Calu3 (cell line): ENCODE data around the gene ZFAND5. TPM values are rescaled to one million over a fixed set of nuclear protein-coding genes. Genes with fewer than 3 reads are reported as not detected.

Experiments
- BruUV-seq: library from RNA; stranded (reverse); fragments of 400-500 nt; replicated peaks from 2 replicates; lab custom pipeline; 2021; lab: Mats Ljungman, UMichigan
- CTCF ChIA-PET: fragments of 300-600 bp; sonication (Branson Sonifier 250); formaldehyde crosslinking; loops from one replicate; lab custom pipeline; 2022; ENCODE audit warnings: antibody characterized with exemption; lab: Charles Lee
- DNase-seq: peaks from one replicate; pipeline ENCODE4 v3.0.0; 2022
- H3K27ac Mint-ChIP-seq: one replicate; pipeline ENCODE4 v1.8.0; 2022; ENCODE audit warnings: mixed read lengths; ENCODE audit not compliant: unreplicated experiment
- H3K27me3 Mint-ChIP-seq: one replicate; pipeline ENCODE4 v1.8.0; 2022; ENCODE audit warnings: mixed read lengths; ENCODE audit not compliant: unreplicated experiment
- H3K36me3 Mint-ChIP-seq: one replicate; pipeline ENCODE4 v1.8.0; 2022; ENCODE audit warnings: mild to moderate bottlenecking, moderate library complexity, mixed read lengths; ENCODE audit not compliant: insufficient read depth, unreplicated experiment
- H3K4me1 Mint-ChIP-seq: one replicate; pipeline ENCODE4 v1.8.0; 2022; ENCODE audit warnings: mild to moderate bottlenecking, low read depth, mixed read lengths; ENCODE audit not compliant: unreplicated experiment
- H3K4me3 Mint-ChIP-seq: one replicate; pipeline ENCODE4 v1.8.0; 2022; ENCODE audit warnings: mild to moderate bottlenecking, low read depth, moderate library complexity, mixed read lengths; ENCODE audit not compliant: unreplicated experiment
- H3K9me3 Mint-ChIP-seq: one replicate; pipeline ENCODE4 v1.8.0; 2022; ENCODE audit warnings: low read depth, mixed read lengths; ENCODE audit not compliant: unreplicated experiment
- CTCF ChIP-seq: fragments of 200-600 bp; IDR thresholded peaks from one replicate; pipeline ENCODE4 v1.8.0; 2022; ENCODE audit warnings: antibody characterized with exemption; ENCODE audit not compliant: unreplicated experiment
- intact Hi-C: fragments of 100-400 bp; cut with micrococcal nuclease; formaldehyde crosslinking; loops from one replicate; pipeline ENCODE4 v1.10.0; 2022; ENCODE audit not compliant: unreplicated experiment
- total RNA-seq: library from RNA; stranded (reverse); gene quantifications from 2 replicates; pipeline ENCODE4 v1.2.3, GENCODE V29; 2022

ZFAND5 gene
- total RNA-seq, 1 experiment from 2014 or later = 115 TPM

- no peaks in the 10 kb centered on the region for H3K9me3 Mint-ChIP-seq
Measured at GRCh38 chr9:72384710-72385485, 19.9 kb upstream of the ZFAND5 start.

GRCh38 chr9:72383978-72384709, 19.1 kb upstream of the ZFAND5 start:
- Mint-ChIP-seq H3K4me3 (no peak overlapping the region), H3K27me3 (no peaks in the 10 kb centered on the region), H3K9me3 (no peaks in the 10 kb centered on the region), H3K27ac (no peak overlapping the region), H3K36me3 (peaks cover 5% of the 10 kb centered on the region), H3K4me1 (no peaks in the 10 kb centered on the region)
- DNase-seq = no peak
- intact Hi-C loops = no loop called here
- TF ChIP-seq CTCF = no peak
- no TSS peak for BruUV-seq
- CTCF ChIA-PET = interaction anchor here (1.0 kb wide), 1 partner anchor 206 kb away, joined by 3 read pairs; no protein-coding TSS in a partner anchor

More at GRCh38 chr9:72384710-72385485, 19.9 kb upstream of the ZFAND5 start:
- CTCF ChIA-PET = interaction anchor here (1.0 kb wide), 1 partner anchor 205 kb away, joined by 3 read pairs; no protein-coding TSS in a partner anchor
- TF ChIP-seq CTCF = no peak
- Mint-ChIP-seq H3K36me3 (peaks cover 5% of the 10 kb centered on the region), H3K4me3 (no peak overlapping the region), H3K4me1 (no peaks in the 10 kb centered on the region), H3K27ac (no peak overlapping the region), H3K27me3 (no peaks in the 10 kb centered on the region)
- no peak for DNase-seq
- BruUV-seq = no TSS peak
- intact Hi-C loops = no loop called here

GRCh38 chr9:72382405-72382804, 17.4 kb upstream of the ZFAND5 start:
- H3K27ac Mint-ChIP-seq = no peak overlapping the region
- H3K4me1 Mint-ChIP-seq = no peaks in the 10 kb centered on the region
- no peak overlapping the region for H3K4me3 Mint-ChIP-seq
- TF ChIP-seq CTCF = no peak
- DNase-seq = no peak
- H3K27me3 Mint-ChIP-seq = no peaks in the 10 kb centered on the region
- CTCF ChIA-PET = no interaction called here
- H3K36me3 Mint-ChIP-seq = peaks cover 5% of the 10 kb centered on the region
- intact Hi-C loops = no loop called here
- no TSS peak for BruUV-seq
- H3K9me3 Mint-ChIP-seq = no peaks in the 10 kb centered on the region

GRCh38 chr9:72377041-72377440, 12.0 kb upstream of the ZFAND5 start:
- no peak overlapping the region for H3K27ac Mint-ChIP-seq
- no peak overlapping the region for H3K4me3 Mint-ChIP-seq
- DNase-seq = no peak
- no peaks in the 10 kb centered on the region for H3K27me3 Mint-ChIP-seq
- CTCF ChIA-PET = no interaction called here
- H3K4me1 Mint-ChIP-seq = no peaks in the 10 kb centered on the region
- H3K9me3 Mint-ChIP-seq = no peaks in the 10 kb centered on the region
- no peak for TF ChIP-seq CTCF
- no TSS peak for BruUV-seq
- H3K36me3 Mint-ChIP-seq = no peaks in the 10 kb centered on the region
- intact Hi-C loops = no loop called here
